Body of pancreas (tissue), 4 donors: ENCODE data around the gene ZG16B. TPM values are rescaled to one million over a fixed set of nuclear protein-coding genes. Genes with fewer than 3 reads are reported as not detected.
A peak's percentile ranks its signal among the peaks of the same experiment; 100 is the strongest.

Experiments
- ATAC-seq: fragments of 150-250 bp; one replicate; pipeline ENCODE4 v1.9.1; 2016
- DNase-seq, 4 donors: peaks; one replicate each; pipeline ENCODE4 v3.0.0-alpha.2; 2019
- H3K27ac ChIP-seq, 4 donors: fragments of 200-600 bp; sonication (generic); 1 replicate in 3 of 4; 2 replicates in 1 of 4; pipeline versions ENCODE4 v1.5.1 to v1.6.1; 2016 to 2019; ENCODE audit warnings: mild to moderate bottlenecking in 1 of 4, mixed read lengths in 1 of 4, moderate library complexity in 1 of 4
- H3K27me3 ChIP-seq, 2 donors: fragments of 200-600 bp; sonication (generic); one replicate each; pipeline ENCODE4 v1.6.0; 2016; ENCODE audit warnings: mild to moderate bottlenecking in 1 of 2
- H3K36me3 ChIP-seq, 2 donors: fragments of 200-600 bp; sonication (generic); replicated peaks in 1 of 2; 2 replicates each; pipeline ENCODE4 v1.5.1; 2016; ENCODE audit warnings: low read depth in 2 of 2; ENCODE audit not compliant: insufficient read depth in 1 of 2
- H3K4me1 ChIP-seq: fragments of 200-600 bp; sonication (generic); one replicate; pipeline ENCODE4 v1.6.0; 2016
- H3K4me3 ChIP-seq, 2 donors: fragments of 200-600 bp; sonication (generic); 1 replicate in 1 of 2; 2 replicates in 1 of 2; pipeline ENCODE4 v1.5.1; 2016 to 2019
- H3K9me3 ChIP-seq, 3 donors: fragments of 200-600 bp; sonication (generic); 1 replicate in 2 of 3; 2 replicates in 1 of 3; pipeline ENCODE4 v1.5.1; 2016
- POLR2A ChIP-seq, 3 donors: fragments of 450-650 bp; IDR thresholded peaks; one replicate each; pipeline ENCODE4 v1.6.1; 2016; ENCODE audit warnings: antibody characterized with exemption in 3 of 3, mild to moderate bottlenecking in 2 of 3
- WGBS, 2 donors: methylation state at CpG; one replicate each; pipeline ENCODE4 v1.1.5; 2017; 5-methylcytosine and 5-hydroxymethylcytosine counted together
- intact Hi-C: fragments of 100-400 bp; cut with DNase I; formaldehyde crosslinking; loops from one replicate; pipeline ENCODE4 v1.15.1; 2023
- total RNA-seq, 2 donors: library from RNA; depleted of rRNA; stranded (reverse); fragments of >200 nt; gene quantifications; one replicate each; pipeline ENCODE4 v1.1.0, GENCODE V29; 2016
- TF ChIP-seq, protein P1 (sequence below), 7 experiments: fragments of 450-650 bp in 4 of 7; fragments of 200-600 bp in 3 of 7; sonication (generic) in 3 of 7; IDR thresholded peaks; one replicate each; pipeline ENCODE4 v1.5.1; 2016 to 2019; ENCODE audit warnings: antibody characterized with exemption in 7 of 7

The ZG16B gene
- total RNA-seq, 2 donors from 2014 or later: not detected

- Histone ChIP-seq H3K9me3 (no peaks in the 10 kb centered on the region), H3K27ac (no peak overlapping the region), H3K36me3 (no peaks in the 10 kb centered on the region), H3K4me1 (no peaks in the 10 kb centered on the region), H3K27me3 (no peaks in the 10 kb centered on the region), H3K4me3 (no peak overlapping the region)
- 61 to 80% methylated on average over 6 to 17 of the region's 17 CpGs for WGBS, 2 donors
- intact Hi-C loops: no loop called here
- ATAC-seq: no peak
- TF ChIP-seq, protein P1, sequence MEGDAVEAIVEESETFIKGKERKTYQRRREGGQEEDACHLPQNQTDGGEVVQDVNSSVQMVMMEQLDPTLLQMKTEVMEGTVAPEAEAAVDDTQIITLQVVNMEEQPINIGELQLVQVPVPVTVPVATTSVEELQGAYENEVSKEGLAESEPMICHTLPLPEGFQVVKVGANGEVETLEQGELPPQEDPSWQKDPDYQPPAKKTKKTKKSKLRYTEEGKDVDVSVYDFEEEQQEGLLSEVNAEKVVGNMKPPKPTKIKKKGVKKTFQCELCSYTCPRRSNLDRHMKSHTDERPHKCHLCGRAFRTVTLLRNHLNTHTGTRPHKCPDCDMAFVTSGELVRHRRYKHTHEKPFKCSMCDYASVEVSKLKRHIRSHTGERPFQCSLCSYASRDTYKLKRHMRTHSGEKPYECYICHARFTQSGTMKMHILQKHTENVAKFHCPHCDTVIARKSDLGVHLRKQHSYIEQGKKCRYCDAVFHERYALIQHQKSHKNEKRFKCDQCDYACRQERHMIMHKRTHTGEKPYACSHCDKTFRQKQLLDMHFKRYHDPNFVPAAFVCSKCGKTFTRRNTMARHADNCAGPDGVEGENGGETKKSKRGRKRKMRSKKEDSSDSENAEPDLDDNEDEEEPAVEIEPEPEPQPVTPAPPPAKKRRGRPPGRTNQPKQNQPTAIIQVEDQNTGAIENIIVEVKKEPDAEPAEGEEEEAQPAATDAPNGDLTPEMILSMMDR (IDR thresholded peaks at IDR 0.05): no peak
- no peak for TF ChIP-seq POLR2A (IDR thresholded peaks at IDR 0.05)
- DNase-seq: no peak
These were observed 1.1 kb upstream of the ZG16B start for GRCh38 chr16:2828876-2829430.

- no peak overlapping the region for H3K27ac ChIP-seq
- no peaks in the 10 kb centered on the region for H3K36me3 ChIP-seq
- no peak for TF ChIP-seq POLR2A (IDR thresholded peaks at IDR 0.05)
- TF ChIP-seq, protein P1 (IDR thresholded peaks at IDR 0.05): no peak
- no peak overlapping the region for H3K4me3 ChIP-seq
- ATAC-seq: no peak
- no peaks in the 10 kb centered on the region for H3K4me1 ChIP-seq
- intact Hi-C loops: no loop called here
- no peaks in the 10 kb centered on the region for H3K27me3 ChIP-seq
- DNase-seq: no peak
- H3K9me3 ChIP-seq: no peaks in the 10 kb centered on the region
- 38 to 61% methylated on average over 3 to 5 of the region's 5 CpGs for WGBS, 2 donors
These were observed 222 bp downstream of the ZG16B start for GRCh38 chr16:2830355-2830695.

DNA sequence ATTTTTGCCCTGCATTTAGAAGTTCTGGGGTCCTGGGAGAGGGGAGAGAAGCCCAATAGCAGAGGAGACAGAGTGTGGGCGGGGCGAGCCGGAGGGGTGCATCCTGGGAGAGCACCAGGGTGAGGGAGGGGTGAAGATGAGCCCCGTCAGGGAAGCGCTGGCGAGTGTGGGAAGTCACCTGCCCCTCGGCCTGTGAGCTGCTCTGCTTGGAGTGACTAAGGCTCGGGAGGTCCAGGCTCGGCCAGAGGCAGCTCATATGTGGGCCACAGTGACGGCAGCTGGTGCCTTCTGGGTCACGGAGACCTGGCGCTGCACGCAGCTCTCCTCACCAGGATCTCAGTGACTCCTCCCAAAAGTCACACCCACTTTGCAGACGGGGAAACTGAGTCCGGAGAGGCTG lies 1.1 kb downstream of the ZG16B start:
- Histone ChIP-seq H3K27me3 (no peaks in the 10 kb centered on the region), H3K4me3 (no peak overlapping the region), H3K9me3 (no peaks in the 10 kb centered on the region), H3K4me1 (no peaks in the 10 kb centered on the region), H3K36me3 (no peaks in the 10 kb centered on the region), H3K27ac (no peak overlapping the region)
- TF ChIP-seq, protein P1 (IDR thresholded peaks at IDR 0.05): no peak
- TF ChIP-seq POLR2A (IDR thresholded peaks at IDR 0.05): no peak
- DNase-seq: no peak
- WGBS, 2 donors: 56 to 69% methylated on average over 8 to 15 of the region's 15 CpGs
- no peak for ATAC-seq
- intact Hi-C loops: no loop called here

DNA sequence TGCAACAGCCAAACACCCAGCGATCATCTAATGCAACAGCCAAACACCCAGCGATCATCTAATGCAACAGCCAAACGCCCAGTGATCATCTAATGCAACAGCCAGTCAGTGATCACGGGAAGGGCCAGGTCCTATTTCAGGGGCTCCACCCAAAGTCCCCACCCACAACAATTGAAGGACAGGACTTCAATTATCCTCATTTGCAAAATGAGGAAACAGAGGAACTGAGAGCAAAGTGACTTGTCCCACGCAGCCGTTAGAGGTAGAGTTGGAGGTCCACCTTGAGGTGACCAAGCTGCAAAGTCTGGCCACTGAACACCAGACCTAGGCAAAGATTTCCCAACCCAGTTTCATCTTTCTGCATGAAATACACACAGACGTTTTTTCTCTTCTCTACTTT lies 3.7 kb downstream of the ZG16B start:
- Histone ChIP-seq H3K4me3 (no peak overlapping the region), H3K4me1 (no peaks in the 10 kb centered on the region), H3K27ac (no peak overlapping the region), H3K9me3 (no peaks in the 10 kb centered on the region), H3K36me3 (no peaks in the 10 kb centered on the region), H3K27me3 (no peaks in the 10 kb centered on the region)
- no peak for TF ChIP-seq POLR2A (IDR thresholded peaks at IDR 0.05)
- TF ChIP-seq, protein P1 (IDR thresholded peaks at IDR 0.05): no peak
- ATAC-seq (no peak), DNase-seq (no peak)
- intact Hi-C loops: no loop called here
- WGBS, 2 donors: 59 to 60% methylated on average over 6 to 7 of the region's 7 CpGs

DNA sequence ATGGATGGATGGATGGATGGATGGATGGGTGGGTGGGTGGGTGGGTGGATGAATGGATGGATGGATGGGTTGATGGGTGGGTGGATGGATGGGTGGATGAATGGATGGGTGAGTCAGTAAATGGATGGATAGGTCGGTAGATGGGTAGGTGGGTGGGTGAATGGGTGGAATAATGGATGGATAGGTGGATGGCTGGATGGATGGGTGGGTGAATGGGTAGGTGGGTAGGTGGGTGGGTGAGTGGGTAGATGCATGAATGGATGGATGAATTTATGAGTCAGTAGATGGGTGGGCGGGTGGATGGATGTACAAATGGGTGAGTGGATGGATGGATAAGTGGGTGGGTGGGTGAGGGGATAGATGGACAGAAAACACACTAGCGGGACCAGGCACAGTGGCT lies 4.9 kb downstream of the ZG16B start:
- H3K4me3 ChIP-seq: no peak overlapping the region
- 42 to 53% methylated on average over 3 of the region's 3 CpGs for WGBS, 2 donors
- no peaks in the 10 kb centered on the region for H3K9me3 ChIP-seq
- intact Hi-C loops: no loop called here
- peak overlapping the region; percentile 61 to 85 (median 78) for H3K27ac ChIP-seq
- no peak for DNase-seq
- no peaks in the 10 kb centered on the region for H3K4me1 ChIP-seq
- no peaks in the 10 kb centered on the region for H3K36me3 ChIP-seq
- no peak for TF ChIP-seq POLR2A (IDR thresholded peaks at IDR 0.05)
- TF ChIP-seq, protein P1 (IDR thresholded peaks at IDR 0.05): no peak
- H3K27me3 ChIP-seq: no peaks in the 10 kb centered on the region
- no peak for ATAC-seq
